ENCODE data around the gene CEP128.

DNA sequence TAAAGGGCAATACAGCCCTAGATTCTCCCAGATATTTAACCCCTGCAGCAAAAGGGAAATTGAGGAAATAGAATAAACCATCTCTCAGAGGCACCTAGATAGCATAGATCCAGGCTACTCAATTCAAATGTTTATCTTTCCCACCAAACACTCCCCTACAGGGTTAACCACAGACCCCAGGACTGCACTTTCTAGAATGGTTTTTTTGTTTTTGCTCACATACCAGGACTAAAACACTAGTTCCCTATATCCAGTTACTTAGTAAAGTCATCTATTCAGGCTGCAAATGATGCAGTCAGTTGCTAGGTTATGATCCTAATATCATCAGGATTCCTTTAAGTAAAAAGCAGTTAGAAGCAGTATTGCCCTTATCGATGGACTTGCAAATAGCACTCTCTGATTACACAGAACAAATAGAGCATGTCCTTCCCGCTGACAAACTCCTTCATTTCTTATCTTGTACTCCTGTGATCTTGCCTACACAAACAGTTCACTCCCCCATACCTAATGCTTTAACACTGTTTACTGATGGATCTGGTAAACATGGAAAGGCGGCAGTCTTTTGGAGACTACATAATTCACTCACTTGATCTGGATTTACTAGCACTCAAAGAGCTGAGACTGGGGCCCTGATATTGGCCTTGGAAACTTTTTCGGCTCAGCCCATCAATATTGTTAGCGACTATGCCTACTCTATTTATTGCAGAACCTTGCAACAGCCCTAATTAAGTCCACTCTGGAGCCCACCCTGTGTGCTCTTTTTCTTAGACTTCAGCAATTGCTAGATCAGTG lies 473.0 kb downstream of the CEP128 start:
- TF ChIP-seq, protein P1, sequence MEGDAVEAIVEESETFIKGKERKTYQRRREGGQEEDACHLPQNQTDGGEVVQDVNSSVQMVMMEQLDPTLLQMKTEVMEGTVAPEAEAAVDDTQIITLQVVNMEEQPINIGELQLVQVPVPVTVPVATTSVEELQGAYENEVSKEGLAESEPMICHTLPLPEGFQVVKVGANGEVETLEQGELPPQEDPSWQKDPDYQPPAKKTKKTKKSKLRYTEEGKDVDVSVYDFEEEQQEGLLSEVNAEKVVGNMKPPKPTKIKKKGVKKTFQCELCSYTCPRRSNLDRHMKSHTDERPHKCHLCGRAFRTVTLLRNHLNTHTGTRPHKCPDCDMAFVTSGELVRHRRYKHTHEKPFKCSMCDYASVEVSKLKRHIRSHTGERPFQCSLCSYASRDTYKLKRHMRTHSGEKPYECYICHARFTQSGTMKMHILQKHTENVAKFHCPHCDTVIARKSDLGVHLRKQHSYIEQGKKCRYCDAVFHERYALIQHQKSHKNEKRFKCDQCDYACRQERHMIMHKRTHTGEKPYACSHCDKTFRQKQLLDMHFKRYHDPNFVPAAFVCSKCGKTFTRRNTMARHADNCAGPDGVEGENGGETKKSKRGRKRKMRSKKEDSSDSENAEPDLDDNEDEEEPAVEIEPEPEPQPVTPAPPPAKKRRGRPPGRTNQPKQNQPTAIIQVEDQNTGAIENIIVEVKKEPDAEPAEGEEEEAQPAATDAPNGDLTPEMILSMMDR (IDR thresholded peaks at IDR 0.05), result no peak
- TF ChIP-seq POLR2A (IDR thresholded peaks at IDR 0.05), result no peak

Measured in gastroesophageal sphincter (tissue), 3 donors.